T-helper 1 cell treated with Interleukin-12 subunit alpha and Interleukin-12 subunit beta and Interleukin-4 antibody, amounts not matched to agents 30 μg/mL and 1 μg/mL, for 36 hours (primary cell): ENCODE data around the gene KREMEN1.
"Not testable (repeated sequence)": the region's sequence is repeated elsewhere in the genome, so short reads cannot be mapped to it uniquely, and the experiment has no call there.

Experiments
- H3K27ac Mint-ChIP-seq: one replicate; pipeline ENCODE4 v1.8.0; 2021; ENCODE audit warnings: mild to moderate bottlenecking, mixed read lengths
- H3K27me3 Mint-ChIP-seq: one replicate; pipeline ENCODE4 v1.8.0; 2021; ENCODE audit warnings: low read depth, mixed read lengths
- H3K36me3 Mint-ChIP-seq: one replicate; pipeline ENCODE4 v1.8.0; 2021; ENCODE audit warnings: low read depth, mixed read lengths
- H3K4me1 Mint-ChIP-seq: one replicate; pipeline ENCODE4 v1.8.0; 2021; ENCODE audit warnings: low read depth, mixed read lengths
- H3K4me3 Mint-ChIP-seq: one replicate; pipeline ENCODE4 v1.8.0; 2021; ENCODE audit warnings: mild to moderate bottlenecking, moderate library complexity, mixed read lengths
- H3K9me3 Mint-ChIP-seq: one replicate; pipeline ENCODE4 v1.8.0; 2021; ENCODE audit warnings: mixed read lengths

The KREMEN1 gene, protein sequence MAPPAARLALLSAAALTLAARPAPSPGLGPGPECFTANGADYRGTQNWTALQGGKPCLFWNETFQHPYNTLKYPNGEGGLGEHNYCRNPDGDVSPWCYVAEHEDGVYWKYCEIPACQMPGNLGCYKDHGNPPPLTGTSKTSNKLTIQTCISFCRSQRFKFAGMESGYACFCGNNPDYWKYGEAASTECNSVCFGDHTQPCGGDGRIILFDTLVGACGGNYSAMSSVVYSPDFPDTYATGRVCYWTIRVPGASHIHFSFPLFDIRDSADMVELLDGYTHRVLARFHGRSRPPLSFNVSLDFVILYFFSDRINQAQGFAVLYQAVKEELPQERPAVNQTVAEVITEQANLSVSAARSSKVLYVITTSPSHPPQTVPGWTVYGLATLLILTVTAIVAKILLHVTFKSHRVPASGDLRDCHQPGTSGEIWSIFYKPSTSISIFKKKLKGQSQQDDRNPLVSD

DNA sequence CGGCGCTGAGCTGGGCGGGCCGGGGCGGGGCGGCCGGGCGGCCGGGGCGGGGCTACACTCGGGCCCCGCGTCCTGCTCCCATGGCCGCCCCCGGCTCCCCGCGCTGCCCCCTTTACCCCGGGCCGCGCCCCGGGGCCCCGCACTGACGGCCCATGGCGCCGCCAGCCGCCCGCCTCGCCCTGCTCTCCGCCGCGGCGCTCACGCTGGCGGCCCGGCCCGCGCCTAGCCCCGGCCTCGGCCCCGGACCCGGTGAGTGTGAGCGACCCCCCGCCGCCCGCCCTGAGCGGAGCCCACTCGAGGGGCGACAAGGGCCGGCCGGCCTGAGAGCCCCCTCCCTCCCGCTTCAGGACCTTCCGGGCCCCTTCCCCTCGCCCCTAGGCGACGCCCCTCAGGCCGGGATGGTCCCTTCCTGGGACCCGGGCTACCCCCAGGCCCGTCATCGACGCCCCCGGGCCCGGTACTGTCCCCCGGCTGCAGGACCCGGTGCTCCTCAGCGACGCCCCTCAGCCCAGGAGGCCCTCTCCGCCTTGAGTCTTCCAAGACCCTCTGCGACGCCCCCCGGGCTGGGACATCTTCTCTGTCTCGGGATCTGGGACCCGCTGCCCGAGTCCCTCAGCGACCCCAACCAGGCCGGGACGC, at the start of gene KREMEN1:
KREMEN1 (plus strand) TSS at position 57 of the 639 bp plus-strand sequence; CDS start at position 153, 96 bp downstream.
- peak within 1 kb of the TSS; percentile 54 for H3K4me3 Mint-ChIP-seq
- H3K27me3 Mint-ChIP-seq: peaks cover 78% of the 10 kb centered on the region
- H3K4me1 Mint-ChIP-seq: peaks cover 13% of the 10 kb centered on the region
- peaks cover 2% of the 10 kb centered on the region for H3K36me3 Mint-ChIP-seq
- peak within 1 kb of the TSS; percentile 36 for H3K27ac Mint-ChIP-seq
- H3K9me3 Mint-ChIP-seq: no peaks in the 10 kb centered on the region

DNA sequence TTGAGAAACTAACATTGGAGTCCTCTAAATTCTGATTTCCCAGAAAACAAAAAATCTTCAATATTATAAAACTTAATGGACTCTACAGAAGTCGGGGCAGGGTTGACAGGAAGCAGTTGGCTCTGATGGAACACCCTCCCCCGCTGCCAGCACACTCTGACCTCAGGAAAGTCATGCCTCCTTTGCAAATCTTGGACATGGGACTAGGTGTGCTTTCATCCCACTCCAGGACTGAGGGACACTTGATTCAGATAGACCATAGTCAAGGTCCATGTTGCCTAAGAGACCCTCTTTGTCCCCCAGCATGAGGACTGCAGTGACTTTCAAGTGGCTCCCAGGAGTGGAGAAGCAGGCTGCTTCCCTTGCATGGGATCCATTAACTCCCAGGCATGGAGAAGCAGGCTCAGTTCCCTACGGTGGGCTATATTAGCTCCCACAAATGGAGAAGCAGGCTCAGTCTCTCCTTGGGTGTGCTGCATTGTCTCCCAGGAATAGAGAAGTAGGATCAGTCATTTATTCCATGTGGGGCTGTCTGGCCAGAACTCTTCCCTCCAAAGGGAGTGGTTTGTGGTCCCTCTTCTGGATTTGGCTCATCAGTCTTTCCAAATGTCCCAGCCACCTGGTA, 49.6 kb upstream of the KREMEN1 start:
- H3K36me3 Mint-ChIP-seq: peaks cover 2% of the 10 kb centered on the region
- no peak overlapping the region for H3K27ac Mint-ChIP-seq
- H3K27me3 Mint-ChIP-seq: peaks cover 64% of the 10 kb centered on the region
- H3K4me1 Mint-ChIP-seq: no peaks in the 10 kb centered on the region
- H3K9me3 Mint-ChIP-seq: peaks cover 4% of the 10 kb centered on the region
- H3K4me3 Mint-ChIP-seq: no peak overlapping the region

DNA sequence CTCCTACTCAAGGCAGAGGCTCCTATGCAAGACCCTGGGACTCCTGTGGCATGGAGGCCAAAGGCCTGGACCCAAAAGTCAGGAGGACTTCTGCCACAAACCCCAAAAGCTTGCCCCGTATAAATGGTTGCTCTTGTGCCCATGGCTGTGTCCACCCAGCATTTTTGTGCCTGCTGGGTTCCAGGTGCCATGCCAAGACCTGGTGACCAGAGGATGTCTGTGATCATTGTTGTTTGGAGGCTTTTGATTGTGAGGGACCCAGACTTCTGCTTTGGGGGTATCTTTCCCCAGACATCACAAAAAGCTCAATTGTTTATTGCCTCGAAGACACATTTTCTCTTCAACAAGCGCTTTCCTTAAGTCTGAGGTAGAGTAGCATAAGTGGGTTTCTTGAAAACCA, 46.3 kb upstream of the KREMEN1 start:
- Mint-ChIP-seq H3K36me3 (no peaks in the 10 kb centered on the region), H3K27ac (no peak overlapping the region), H3K27me3 (peaks cover 79% of the 10 kb centered on the region), H3K9me3 (no peaks in the 10 kb centered on the region), H3K4me1 (peaks cover 3% of the 10 kb centered on the region), H3K4me3 (no peak overlapping the region)

DNA sequence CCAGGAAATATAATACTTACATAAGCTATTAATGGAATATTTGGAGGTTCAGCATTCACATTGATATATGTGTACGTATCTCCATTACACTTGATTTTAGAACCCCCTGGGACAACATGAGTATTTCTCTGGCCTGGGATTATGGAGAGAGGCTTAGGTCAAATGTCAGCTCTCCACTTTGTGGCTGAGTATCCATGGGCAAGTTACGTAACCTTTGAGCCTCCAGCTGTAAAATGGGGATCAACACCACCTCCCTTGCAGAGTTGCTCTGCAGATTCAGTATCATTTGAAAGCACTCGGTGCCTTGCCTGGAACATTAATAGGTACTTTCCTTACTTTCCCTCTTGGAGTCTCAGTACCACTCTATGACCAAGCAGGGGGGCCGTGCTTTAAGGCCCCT, 44.4 kb upstream of the KREMEN1 start:
- Mint-ChIP-seq H3K4me3 (no peak overlapping the region), H3K9me3 (no peaks in the 10 kb centered on the region), H3K4me1 (peaks cover 3% of the 10 kb centered on the region), H3K36me3 (no peaks in the 10 kb centered on the region), H3K27me3 (peaks cover 90% of the 10 kb centered on the region), H3K27ac (no peak overlapping the region)

DNA sequence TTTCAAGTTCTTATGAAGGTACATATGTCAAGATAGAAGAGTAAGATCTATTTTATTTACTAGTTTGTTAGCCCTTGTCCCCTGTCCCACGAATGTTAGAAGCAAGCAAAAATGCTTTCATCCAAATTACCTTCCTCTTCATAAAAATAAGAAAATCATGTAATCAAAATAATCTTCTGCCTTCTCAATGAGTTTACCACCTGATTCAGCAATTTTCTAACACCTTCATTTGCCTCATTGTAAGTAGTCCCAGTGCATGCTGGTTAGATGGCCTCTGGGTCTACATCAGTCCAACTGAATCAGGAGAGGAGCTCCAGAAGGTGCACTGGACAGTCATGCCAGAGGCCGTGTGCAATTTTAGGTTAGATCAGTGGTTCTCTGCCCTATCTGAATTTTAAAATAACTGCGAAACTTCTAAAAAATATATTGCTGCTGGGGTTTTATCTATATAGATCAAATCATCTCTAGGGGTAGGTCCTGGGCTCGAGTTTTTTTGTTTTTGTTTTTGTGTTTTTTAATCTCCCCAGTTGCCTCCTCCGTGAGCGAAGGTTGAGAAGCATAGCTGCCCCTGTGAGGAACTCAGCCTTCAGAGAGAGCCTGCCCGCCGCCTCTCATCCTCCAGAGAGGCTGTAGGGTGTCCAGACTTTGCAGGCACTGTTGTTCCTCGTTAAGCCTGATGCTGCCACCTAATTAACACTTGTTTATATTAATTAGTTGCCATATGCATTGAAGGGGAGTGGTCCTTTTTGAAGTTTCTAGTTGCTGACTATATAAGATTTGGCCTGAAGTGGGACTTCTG, 43.4 kb upstream of the KREMEN1 start:
- H3K4me1 Mint-ChIP-seq: peaks cover 3% of the 10 kb centered on the region
- H3K4me3 Mint-ChIP-seq: no peak overlapping the region
- no peaks in the 10 kb centered on the region for H3K36me3 Mint-ChIP-seq
- H3K9me3 Mint-ChIP-seq: no peaks in the 10 kb centered on the region
- H3K27ac Mint-ChIP-seq: no peak overlapping the region
- H3K27me3 Mint-ChIP-seq: peaks cover 89% of the 10 kb centered on the region

DNA sequence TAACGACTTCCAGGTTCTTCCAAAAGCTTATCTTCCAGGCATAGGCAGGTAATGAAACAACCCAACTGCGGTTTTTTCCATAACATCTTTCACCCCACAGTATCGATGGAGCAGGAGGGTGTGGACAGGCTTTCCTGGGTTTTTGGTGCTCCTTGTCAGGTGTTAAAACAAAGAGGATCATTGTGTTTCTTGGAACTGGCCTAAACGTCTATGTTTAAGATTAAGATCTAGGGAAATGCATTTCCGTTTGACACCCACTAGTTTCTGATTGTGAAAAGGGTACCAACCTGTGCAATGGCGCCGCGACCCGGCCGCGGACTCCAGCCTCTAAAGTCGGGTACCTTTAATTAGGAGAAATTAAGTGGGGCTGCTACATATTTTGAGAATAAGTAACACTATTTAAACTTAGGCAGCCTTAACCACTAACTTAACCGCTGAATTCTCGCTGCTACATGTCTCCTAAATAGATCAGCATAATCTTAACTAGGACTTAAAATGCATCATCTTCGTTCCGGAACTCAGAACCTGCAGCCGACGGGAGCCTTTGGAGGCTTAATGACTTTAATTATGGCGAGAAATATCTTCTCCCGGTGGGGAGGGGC, 42.7 kb upstream of the KREMEN1 start:
- H3K4me3 Mint-ChIP-seq: no peak overlapping the region
- peaks cover 89% of the 10 kb centered on the region for H3K27me3 Mint-ChIP-seq
- H3K36me3 Mint-ChIP-seq: no peaks in the 10 kb centered on the region
- no peak overlapping the region for H3K27ac Mint-ChIP-seq
- peaks cover 3% of the 10 kb centered on the region for H3K4me1 Mint-ChIP-seq
- H3K9me3 Mint-ChIP-seq: no peaks in the 10 kb centered on the region

DNA sequence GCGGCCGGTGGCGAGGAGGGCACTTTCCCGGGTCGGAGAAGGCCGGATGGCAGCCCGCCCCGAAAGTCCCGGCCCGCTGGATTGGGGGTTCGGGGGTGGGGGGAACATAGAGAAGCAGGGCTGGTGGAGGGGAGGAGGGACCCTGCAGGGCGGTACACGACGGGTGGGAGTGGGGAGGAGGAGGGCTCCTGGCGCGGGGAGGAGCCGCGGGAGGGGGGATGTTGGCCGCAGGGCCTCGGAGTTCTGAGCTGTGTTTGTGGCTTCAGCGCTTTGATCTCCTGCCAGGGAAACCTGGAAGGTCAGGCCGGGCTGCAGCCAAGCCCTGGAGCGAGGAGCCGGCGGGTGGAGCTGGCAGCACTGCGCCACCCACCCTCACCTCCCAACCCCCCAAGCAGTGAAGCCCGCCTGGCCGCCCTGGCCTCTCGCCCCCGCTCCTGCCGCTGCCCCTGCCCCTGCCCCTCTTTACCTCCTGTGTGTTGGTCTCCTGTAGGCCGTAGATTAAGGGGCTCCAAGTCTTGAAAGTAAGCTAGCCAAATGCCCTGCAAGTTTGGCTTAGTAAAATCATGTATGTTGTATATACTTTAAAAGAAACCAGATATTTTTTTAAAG, 42.1 kb upstream of the KREMEN1 start:
- Mint-ChIP-seq H3K4me3 (peak overlapping the region; percentile 25), H3K36me3 (no peaks in the 10 kb centered on the region), H3K27ac (no peak overlapping the region), H3K27me3 (peaks cover 83% of the 10 kb centered on the region), H3K9me3 (no peaks in the 10 kb centered on the region), H3K4me1 (peaks cover 3% of the 10 kb centered on the region)

DNA sequence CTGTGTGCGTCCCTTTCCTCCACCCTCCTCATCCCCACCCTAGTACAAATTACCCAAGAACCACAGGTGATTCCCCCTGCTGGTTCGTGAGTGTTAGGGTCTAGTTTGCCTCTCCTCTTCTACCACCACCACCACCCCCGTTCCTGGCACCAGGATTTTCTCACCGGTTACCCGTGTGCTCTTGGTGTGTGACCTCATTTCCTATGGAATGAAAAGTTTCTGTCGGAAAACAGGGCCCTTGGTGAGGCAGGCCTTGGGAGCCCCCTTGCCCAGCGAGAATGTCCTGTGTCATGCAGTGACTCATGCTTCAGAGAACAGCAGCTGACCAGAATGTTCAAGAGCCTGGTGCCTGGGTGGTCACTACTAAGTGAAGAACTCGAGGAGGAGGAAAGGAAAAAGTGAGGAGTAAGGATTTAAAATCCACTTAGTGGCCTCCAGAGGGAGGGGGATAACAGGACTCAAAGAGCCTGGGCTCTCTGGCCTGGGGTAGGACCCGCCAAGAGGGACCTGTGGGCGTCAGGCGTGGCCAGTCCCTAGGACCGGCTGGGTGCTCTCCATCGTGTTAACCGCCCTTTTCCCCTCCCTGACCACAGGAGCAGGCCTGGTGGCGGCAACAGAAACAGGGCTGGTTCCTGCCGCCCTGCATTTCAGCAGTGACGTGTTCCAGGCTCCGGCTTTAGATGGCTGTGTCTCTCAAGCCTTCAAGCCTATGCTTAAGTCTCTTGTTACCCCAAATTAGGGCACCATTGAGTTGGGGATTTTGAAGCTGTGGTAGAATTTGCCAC, 41.4 kb upstream of the KREMEN1 start:
- Mint-ChIP-seq H3K36me3 (no peaks in the 10 kb centered on the region), H3K27me3 (peaks cover 81% of the 10 kb centered on the region), H3K4me3 (no peak overlapping the region), H3K27ac (no peak overlapping the region), H3K4me1 (peaks cover 3% of the 10 kb centered on the region), H3K9me3 (no peaks in the 10 kb centered on the region)

DNA sequence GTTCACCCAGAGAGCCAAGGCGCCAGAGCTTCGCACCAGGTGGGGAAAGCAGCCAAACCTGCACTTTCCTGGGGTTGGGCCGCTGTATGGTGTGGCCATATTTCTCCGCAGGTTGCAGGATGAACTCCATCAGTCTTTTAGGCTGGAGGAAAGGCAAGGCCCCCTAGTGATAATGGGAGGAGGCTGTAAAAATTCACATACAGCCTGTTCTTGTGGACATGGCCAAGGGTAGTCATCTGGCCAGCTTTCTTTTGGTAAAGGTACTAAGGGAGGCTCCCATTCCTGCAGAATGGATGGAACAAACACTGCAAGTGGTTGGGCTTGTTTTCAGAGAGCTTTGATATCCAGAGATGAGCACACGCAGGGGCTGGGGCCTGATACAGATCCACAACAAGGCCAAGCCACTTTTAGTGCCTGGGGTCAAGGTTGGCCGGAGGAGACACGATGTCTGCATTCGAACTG, 40.8 kb upstream of the KREMEN1 start:
- Mint-ChIP-seq H3K4me3 (no peak overlapping the region), H3K27me3 (peaks cover 75% of the 10 kb centered on the region), H3K27ac (no peak overlapping the region), H3K36me3 (no peaks in the 10 kb centered on the region), H3K9me3 (no peaks in the 10 kb centered on the region), H3K4me1 (peaks cover 3% of the 10 kb centered on the region)

DNA sequence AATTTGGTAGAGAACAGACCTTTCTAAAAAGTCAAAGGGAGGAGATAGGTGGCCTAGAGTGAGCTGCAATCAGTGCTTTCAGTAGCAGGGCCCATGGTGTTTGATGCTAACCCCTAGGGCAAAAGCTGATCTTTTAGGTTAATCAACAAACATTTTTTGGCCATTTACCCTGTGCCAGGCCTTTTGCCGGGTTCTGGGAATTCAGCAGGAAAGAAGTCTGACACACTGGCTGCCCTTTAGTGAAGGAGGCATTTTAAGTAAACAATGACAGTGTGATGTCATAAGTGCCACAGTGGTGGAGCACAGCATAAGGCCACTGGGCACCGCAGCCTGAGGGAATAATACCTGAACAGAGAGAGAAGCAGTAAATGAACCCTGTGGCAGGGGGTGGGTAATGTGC, 40.3 kb upstream of the KREMEN1 start:
- Mint-ChIP-seq H3K27me3 (peaks cover 72% of the 10 kb centered on the region), H3K27ac (no peak overlapping the region), H3K4me1 (peaks cover 3% of the 10 kb centered on the region), H3K9me3 (no peaks in the 10 kb centered on the region), H3K4me3 (no peak overlapping the region), H3K36me3 (no peaks in the 10 kb centered on the region)

DNA sequence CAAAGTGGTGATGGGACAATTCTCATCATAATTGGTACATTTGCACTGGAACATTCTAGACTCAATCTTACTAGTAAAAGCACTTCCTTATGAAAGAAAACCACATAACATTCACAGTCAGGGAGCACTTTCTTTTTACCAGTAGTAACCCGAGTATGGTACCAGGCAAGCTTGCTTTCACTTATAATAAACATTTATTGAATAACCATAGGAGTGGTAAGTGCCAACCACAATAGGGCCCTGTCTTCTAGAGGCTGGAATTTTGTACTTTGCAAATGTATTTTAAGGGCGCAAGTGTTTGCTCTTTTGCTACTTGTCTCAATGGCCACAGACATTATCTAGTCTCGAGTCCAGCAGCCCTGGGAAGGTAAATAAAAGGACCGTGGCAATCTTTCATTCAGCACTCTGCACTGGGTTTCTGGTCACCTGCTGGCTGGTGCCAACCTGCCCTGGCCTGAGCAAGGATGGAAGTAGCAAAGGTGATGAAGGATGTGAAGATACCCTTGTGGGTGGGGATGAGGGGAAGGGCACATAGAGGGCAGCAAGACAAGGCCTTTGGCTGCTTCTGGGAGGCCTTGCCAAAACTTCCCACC, 35.4 kb upstream of the KREMEN1 start:
- H3K36me3 Mint-ChIP-seq: no peaks in the 10 kb centered on the region
- H3K9me3 Mint-ChIP-seq: no peaks in the 10 kb centered on the region
- peaks cover 35% of the 10 kb centered on the region for H3K27me3 Mint-ChIP-seq
- H3K27ac Mint-ChIP-seq: no peak overlapping the region
- H3K4me3 Mint-ChIP-seq: no peak overlapping the region
- H3K4me1 Mint-ChIP-seq: no peaks in the 10 kb centered on the region

DNA sequence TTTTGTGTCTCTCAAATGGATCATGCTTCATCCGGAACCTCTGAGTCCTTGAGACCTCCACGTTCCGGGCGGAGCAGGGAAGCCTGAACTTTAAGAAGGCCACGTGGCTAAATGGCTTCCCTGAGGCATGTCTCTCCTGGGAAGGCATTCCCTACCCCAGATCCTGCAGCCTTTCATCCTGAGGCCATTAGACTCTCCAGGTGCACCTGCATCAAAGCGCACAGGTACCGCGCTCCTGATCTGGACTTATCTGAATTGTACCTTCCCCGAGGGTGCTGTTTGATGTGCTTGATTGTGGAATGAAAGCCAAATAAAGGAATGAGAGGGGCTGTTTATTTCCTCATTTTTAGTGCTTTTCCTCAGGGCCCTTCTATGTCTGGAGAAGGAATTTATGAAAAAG, 33.7 kb upstream of the KREMEN1 start:
- Mint-ChIP-seq H3K27ac (no peak overlapping the region), H3K9me3 (no peaks in the 10 kb centered on the region), H3K4me3 (no peak overlapping the region), H3K36me3 (no peaks in the 10 kb centered on the region), H3K27me3 (peaks cover 20% of the 10 kb centered on the region), H3K4me1 (no peaks in the 10 kb centered on the region)

DNA sequence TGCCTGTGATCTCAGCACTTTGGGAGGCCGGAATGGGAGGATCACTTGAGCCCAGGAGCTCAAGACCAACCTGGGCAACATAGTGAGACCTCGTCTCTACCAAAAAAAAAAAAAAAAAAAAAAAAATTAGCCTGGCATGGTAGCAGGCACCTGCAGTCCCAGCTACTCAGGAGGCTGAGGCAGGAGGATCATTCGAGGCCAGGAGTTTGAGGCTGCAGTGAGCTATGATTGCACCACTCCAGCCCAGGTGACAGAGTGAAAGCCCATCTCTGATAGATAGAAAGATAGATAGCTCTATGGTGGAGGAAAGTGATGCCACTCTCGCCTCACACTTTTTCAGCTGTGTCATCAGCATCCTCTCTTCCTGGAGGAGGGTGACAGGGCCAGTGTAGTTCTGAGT, 33.2 kb upstream of the KREMEN1 start:
- H3K36me3 Mint-ChIP-seq, H3K4me1 Mint-ChIP-seq, H3K4me3 Mint-ChIP-seq, H3K9me3 Mint-ChIP-seq, H3K27ac Mint-ChIP-seq: not testable (repeated sequence)
- H3K27me3 Mint-ChIP-seq: peaks cover 15% of the 10 kb centered on the region
